ENCODE measurements around the gene RIMS3.

RIMS3 gene

GRCh38 chr1:40627987-40628902 lies 37.2 kb downstream of the RIMS3 start:
- no peak for DNase-seq

- DNase-seq: no peak
Measured at GRCh38 chr1:40626383-40626770, 39.1 kb downstream of the RIMS3 start.

GRCh38 chr1:40625476-40626382 lies 39.8 kb downstream of the RIMS3 start:
- no peak for DNase-seq

- DNase-seq: peak; percentile 11
Measured at GRCh38 chr1:40625076-40625475, 40.4 kb downstream of the RIMS3 start.

DNA sequence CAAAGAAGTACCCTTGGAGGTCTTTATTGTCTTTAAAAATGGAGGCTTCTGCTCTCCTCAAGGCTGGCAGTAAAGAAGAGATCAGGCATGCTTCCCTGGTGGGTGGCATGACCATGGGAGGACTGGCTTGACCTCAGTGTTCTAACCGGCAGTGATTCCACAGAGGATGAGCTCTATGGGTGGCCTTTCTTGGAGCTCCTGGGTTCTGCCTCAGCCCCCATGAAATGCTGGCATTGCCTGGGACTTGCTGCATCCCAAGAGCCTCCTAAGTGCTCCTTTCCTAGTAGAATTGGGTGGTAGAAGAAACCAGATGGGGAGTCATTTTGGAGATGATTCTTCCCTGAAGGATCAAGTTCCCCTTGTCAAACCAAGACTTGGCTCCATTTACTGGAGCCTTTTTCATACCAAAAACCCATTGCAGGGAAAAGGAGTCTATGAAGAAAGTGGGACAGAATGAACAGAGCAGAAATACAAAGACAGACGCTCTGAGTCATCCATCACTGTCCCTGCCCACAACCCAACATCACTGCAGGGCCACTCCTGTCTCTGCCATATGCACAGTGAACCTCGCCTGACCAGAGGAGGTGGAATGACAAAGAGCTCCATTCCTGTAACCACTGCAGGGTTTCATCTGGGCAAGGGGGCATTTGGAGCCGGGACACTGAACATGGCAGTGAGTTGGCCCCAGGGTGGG lies 42.4 kb downstream of the RIMS3 start:
- no peak for DNase-seq

GRCh38 chr1:40621821-40622450 lies 43.5 kb downstream of the RIMS3 start:
- DNase-seq: no peak

GRCh38 chr1:40620586-40621210 lies 44.8 kb downstream of the RIMS3 start:
- DNase-seq: no peak

- no peak for DNase-seq
Measured at GRCh38 chr1:40620150-40620549, 45.3 kb downstream of the RIMS3 start.

DNA sequence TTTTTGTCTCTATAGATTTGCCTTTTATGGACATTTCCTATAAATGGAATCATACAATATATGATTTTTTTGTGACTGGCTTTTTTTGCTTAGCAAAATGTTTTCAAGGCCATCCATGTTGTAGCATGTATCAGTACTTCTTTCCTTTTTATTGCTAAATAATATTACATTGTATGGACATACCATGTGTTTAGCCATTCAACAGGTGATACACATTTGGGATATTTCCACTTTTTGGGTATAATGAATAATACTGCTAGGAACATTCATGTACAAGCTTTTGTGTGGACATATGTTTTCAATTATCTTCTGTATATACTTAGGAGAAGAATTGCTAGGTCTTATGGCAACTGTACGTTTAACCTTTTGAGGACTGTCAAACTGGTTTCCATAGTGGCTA lies 47.4 kb downstream of the RIMS3 start:
- no peak for DNase-seq

DNA sequence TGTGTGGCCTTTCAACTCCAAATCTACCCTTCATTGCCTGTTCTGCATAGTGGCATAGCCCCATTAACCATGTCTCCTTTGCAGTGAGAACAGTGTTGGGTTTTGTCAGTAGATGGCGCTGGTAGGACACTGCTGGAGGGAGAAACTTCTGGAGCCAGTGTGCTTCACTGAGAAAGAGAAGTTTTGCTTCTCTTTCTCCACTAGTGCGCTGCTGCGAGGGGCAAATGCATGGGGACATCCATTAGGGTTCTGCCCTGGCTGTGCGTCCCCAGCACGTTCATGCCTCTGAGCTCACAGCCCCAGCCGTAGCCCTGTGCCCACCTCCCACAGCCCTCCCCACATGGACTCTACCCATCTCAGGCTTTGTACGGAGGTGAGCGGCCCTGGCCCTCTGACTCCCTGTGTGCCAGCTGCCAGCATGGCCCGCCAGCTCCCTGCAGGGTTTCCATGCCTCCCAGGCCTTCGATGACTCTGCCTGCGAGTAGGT lies 53.1 kb downstream of the RIMS3 start:
- peak; percentile 53 for DNase-seq

GRCh38 chr1:40610156-40610555 lies 55.3 kb downstream of the RIMS3 start:
- DNase-seq: no peak

- DNase-seq: no peak
Measured at GRCh38 chr1:40607921-40608320, 57.6 kb downstream of the RIMS3 start.

- DNase-seq: no peak
Measured at GRCh38 chr1:40606978-40607377, 58.5 kb downstream of the RIMS3 start.

- no peak for DNase-seq
Measured at GRCh38 chr1:40606194-40606593, 59.3 kb downstream of the RIMS3 start.

GRCh38 chr1:40599926-40600325 lies 65.6 kb downstream of the RIMS3 start:
- DNase-seq: no peak

DNA sequence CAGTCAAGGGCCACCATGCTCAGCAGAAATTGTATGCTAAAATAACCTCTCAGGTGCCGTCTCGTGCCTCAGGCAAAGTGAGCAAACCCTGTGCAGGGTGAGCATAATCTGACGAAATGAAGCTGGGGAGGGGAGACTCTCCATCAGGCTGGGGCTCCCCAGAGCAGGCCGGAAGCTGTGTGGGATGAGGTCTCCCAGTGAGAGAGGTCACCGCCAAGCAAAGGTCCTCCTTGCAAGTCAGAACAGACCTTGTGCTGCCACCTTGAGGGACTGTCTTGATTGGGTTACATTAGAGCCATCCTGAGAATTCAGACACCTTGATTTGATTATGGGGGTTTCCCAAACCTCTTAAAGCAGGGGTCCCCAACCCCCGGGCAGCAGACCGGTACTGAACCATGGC lies 69.9 kb downstream of the RIMS3 start:
- DNase-seq: no peak

DNA sequence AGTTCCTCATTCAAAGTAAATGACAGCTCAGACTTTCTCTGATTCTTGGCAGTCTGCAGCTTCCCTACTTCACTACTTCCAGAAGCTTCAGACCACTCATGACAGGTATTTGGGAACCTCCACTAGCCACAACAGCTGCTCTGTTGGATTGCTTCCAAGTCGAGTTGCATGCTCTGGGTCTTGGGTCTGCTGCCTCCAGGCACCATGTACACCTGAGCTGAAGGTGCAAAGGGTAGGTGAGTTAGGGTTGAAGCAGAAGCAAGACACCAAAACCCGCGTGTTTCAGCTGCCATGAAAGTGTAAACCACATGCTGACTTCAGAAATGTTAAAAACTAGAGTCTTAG lies 71.3 kb downstream of the RIMS3 start:
- DNase-seq: peak; percentile 47

DNA sequence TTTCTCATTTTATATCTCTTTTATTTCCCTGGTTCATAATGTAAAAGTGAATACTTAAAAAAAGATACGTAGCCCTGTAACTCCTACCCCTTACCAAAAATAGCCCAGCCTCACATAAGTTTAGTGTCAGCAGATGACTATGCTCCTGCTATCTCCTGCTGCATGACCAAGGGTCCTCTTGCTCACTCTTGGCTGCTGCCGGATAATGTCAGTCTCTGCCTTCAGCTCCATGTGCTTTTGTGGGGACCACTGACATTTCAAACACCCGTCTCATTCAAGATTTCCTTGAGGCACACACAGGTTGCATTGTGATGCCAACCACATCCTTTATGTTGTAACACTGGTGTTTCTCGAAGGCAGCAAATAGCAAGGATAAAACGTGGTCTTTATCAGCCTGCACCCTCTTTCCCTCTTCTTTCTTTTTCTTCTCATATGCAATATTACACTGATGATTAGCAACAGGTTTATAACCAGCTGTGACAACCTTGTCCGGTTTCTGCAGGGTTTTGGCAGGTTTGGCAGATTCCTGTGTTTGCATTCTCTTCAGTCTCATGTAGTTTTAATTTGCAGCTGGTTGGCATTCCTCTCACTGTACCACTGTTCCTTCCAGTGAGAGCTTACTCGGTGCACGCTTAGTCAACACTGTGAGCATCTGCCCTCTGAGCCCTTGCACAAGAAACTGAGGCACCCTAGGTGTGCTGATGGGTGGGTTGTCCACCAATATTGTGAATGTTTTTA lies 71.9 kb downstream of the RIMS3 start:
- DNase-seq: no peak

GRCh38 chr1:40592107-40592803 lies 73.2 kb downstream of the RIMS3 start:
- peak; percentile 50 for DNase-seq

GRCh38 chr1:40588586-40588985 lies 76.9 kb downstream of the RIMS3 start:
- DNase-seq: no peak

DNA sequence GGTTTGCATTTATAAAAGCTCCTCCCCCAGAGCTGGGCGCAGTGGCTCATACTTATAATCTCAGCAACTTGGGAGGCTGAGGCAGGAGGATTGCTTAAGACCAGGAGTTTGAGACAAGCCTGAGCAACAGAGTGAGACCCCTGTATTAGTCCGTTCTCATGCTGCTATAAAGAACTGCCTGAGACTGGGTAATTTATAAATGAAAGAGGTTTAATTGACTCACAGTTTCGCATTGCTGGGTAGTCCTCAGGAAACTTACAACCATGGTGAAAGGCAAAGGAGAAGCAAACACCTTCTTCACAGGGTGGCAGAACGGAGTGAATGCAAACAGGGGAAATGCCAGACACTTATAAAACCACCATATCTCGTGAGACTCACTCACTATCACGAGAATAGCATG lies 81.5 kb downstream of the RIMS3 start:
- DNase-seq: no peak
